ENCODE results near the gene LACTBL1.

DNA sequence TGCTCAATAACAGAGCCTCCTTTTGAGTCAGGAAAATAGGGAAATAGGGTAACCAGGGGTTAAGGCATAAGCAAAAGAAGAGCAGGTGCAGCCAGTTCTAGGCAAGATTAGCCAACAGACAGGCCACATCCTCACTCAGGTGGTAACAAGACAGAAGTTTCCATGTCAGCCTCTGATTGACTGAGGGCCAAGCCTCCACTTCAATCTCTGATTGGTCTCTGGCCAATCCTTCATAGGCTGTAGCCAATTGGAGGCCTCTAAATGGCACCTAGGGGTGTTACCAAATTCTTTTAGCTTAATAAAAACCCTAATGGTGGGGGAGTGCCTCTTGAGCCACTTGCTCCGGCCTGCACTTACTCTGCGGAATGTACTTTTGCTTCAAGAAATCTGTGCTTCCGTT, 37.2 kb downstream of the LACTBL1 start:
- TF ChIP-seq, protein P1, sequence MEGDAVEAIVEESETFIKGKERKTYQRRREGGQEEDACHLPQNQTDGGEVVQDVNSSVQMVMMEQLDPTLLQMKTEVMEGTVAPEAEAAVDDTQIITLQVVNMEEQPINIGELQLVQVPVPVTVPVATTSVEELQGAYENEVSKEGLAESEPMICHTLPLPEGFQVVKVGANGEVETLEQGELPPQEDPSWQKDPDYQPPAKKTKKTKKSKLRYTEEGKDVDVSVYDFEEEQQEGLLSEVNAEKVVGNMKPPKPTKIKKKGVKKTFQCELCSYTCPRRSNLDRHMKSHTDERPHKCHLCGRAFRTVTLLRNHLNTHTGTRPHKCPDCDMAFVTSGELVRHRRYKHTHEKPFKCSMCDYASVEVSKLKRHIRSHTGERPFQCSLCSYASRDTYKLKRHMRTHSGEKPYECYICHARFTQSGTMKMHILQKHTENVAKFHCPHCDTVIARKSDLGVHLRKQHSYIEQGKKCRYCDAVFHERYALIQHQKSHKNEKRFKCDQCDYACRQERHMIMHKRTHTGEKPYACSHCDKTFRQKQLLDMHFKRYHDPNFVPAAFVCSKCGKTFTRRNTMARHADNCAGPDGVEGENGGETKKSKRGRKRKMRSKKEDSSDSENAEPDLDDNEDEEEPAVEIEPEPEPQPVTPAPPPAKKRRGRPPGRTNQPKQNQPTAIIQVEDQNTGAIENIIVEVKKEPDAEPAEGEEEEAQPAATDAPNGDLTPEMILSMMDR (IDR thresholded peaks at IDR 0.05; ENCODE audit: insufficient read depth, low read length) = no peak
- TF ChIP-seq, protein P2, sequence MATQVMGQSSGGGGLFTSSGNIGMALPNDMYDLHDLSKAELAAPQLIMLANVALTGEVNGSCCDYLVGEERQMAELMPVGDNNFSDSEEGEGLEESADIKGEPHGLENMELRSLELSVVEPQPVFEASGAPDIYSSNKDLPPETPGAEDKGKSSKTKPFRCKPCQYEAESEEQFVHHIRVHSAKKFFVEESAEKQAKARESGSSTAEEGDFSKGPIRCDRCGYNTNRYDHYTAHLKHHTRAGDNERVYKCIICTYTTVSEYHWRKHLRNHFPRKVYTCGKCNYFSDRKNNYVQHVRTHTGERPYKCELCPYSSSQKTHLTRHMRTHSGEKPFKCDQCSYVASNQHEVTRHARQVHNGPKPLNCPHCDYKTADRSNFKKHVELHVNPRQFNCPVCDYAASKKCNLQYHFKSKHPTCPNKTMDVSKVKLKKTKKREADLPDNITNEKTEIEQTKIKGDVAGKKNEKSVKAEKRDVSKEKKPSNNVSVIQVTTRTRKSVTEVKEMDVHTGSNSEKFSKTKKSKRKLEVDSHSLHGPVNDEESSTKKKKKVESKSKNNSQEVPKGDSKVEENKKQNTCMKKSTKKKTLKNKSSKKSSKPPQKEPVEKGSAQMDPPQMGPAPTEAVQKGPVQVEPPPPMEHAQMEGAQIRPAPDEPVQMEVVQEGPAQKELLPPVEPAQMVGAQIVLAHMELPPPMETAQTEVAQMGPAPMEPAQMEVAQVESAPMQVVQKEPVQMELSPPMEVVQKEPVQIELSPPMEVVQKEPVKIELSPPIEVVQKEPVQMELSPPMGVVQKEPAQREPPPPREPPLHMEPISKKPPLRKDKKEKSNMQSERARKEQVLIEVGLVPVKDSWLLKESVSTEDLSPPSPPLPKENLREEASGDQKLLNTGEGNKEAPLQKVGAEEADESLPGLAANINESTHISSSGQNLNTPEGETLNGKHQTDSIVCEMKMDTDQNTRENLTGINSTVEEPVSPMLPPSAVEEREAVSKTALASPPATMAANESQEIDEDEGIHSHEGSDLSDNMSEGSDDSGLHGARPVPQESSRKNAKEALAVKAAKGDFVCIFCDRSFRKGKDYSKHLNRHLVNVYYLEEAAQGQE (IDR thresholded peaks at IDR 0.05; ENCODE audit: insufficient replicate concordance, low read depth) = no peak
- TF ChIP-seq SPI1 (IDR thresholded peaks at IDR 0.05; ENCODE audit: borderline replicate concordance, low read depth) (no peak), POLR2AphosphoS5 (IDR thresholded peaks at IDR 0.05; ENCODE audit: low read depth) (no peak)
